Stimulated activated CD4-positive, alpha-beta T cell treated with anti-CD3 and anti-CD28 coated beads, TNF-alpha, amount 100 ng/mL, for 48 hours (primary cell): ENCODE results near the gene DXO.

Experiments used
- DNase-seq, 3 donors: peaks; one replicate each; pipeline ENCODE4 v3.0.0-alpha.2; 2020; ENCODE audit warnings: low read depth in 3 of 3

The DXO gene

DNA sequence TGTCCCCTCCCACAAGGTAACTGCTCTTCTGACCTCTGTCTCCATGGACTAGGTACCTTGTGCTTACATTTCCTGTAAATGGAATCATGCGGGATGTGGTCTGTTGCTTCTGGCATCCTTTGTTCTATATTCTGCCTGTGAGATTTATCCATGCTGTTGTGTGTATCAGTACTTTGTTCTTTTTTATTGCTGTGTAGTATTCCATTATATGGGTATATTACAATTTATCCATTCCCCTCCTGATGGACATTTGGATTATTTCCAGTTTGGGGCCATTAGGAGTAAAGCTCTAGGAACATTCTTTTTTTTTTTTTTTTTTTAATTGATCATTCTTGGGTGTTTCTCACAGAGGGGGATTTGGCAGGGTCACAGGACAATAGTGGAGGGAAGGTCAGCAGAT, 41.0 kb downstream of the DXO start:
- no peak for DNase-seq

GRCh38 chr6:31928672-31928939, 43.3 kb downstream of the DXO start:
- DNase-seq, result no peak

DNA sequence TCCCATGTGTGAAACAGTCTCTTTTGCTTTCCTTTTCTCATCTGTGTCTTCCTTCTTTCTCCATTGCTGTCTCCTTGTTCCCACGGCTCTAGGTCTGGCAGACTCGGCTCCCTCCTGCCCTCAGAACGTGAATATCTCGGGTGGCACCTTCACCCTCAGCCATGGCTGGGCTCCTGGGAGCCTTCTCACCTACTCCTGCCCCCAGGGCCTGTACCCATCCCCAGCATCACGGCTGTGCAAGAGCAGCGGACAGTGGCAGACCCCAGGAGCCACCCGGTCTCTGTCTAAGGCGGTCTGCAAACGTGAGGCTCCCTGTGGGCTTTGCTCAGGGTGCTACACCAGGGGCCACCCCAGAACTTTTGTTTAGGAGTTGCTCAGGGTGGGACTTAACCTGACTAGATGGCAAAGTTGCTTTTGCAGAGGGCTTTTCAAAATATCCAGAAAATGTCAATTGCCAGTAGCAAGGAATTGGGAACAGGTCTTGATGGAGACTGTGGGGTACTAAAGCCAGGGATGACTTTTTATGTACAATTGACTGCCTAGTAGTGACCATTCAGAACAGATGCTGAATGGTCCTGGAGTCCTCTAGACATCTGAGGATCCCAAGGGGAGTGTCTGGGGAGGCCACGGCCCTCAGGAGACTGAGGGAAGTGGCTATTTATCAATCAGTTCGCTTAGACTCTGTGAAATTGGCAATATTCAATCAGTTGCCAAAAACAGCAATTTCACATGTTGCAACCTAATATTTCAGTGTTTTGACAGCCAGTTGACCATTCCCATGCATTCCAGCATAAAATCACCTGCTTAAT, 43.9 kb downstream of the DXO start:
- DNase-seq, result no peak

DNA sequence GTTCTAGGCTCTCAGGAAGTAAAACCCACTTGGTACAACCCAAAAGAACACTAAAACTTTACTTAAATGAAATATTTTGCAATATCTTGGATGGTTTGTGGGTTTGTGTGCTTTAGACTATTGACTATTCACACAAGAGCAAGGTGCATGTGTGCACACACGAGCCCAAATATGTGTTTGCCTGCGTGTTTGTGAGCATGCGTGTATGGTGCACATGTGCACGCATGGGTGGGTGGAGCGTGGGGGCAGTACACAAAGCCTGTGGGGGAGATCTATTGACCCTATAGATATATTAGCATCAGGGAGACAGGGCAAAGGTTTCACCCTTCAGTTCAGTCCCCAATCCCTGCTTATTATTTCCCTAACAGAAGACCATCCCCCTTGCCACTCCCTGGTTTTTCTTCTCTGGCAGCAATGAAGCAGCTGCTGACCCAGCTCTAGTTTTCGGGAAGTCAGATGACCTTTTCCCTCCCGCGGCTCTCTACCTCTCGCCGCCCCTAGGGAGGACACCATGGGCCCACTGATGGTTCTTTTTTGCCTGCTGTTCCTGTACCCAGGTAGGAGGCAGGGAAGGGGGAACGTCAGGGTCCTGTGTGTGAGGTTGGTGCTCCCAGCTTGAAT, 44.6 kb downstream of the DXO start, which contains the start of gene C2:
C2 (plus strand) TSS at position 476 of the 621 bp plus-strand sequence; CDS start at position 512, 36 bp downstream.
- DNase-seq, result no peak

DNA sequence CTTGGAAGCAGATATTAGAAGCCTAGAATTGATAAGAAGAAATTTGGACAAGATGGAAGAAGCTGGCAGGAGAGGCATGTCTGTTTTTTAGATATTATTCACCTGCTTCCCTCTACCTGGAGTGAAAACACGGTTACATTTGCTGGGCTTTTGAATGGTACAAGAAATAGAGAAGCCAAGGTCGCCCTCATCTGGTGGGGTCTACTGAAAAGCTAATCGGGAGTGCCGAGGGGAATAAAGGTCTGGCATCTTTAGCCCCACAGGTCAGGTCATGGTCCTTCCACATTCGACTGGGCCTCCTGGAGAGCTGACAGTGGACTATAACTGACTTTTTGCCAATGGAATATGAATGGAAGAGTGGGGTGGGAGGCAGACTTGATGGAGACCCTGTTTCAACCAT, 49.0 kb downstream of the DXO start:
- no peak for DNase-seq

DNA sequence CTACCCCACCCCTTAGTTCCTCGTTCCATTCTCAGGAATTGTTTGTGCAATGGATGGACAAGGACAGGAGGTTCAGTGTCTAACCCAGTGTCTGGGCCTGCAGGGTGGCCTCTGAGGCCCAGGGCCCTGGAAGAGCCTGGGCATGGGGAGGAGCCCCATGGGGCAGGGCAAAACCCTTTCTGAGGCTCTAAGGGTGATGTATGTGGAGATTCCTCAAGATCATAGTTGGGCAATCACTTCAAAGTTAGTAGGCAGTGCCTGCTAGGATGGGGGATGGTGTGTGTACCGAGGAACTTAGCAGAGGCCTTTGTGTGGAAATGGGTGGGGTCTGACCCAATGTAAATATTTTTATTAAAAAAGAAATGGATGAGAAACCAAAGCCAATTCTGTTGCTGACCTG, 51.1 kb downstream of the DXO start:
- no peak for DNase-seq
